ENCODE results near the gene U2AF2. TPM values are rescaled to one million over a fixed set of nuclear protein-coding genes. Genes with fewer than 3 reads are reported as not detected.
A peak's percentile ranks its signal among the peaks of the same experiment; 100 is the strongest.

Gene U2AF2
- total RNA-seq, 1 experiment from 2014 or later, result 309 TPM

- CTCF ChIA-PET, result interaction anchor here (0.5 to 0.6 kb wide), 2 partner anchors 456 to 486 kb away, joined by 3 to 4 read pairs; no protein-coding TSS in a partner anchor
- intact Hi-C loops (cut with micrococcal nuclease; ENCODE audit: unreplicated experiment), result no loop called here
- TF ChIP-seq CTCF (IDR thresholded peaks at IDR 0.05; ENCODE audit: unreplicated experiment), result no peak
- H3K9me3 Mint-ChIP-seq (ENCODE audit: low read depth, unreplicated experiment), result no peaks in the 10 kb centered on the region
- no peaks in the 10 kb centered on the region for H3K4me1 Mint-ChIP-seq (ENCODE audit: low read depth, unreplicated experiment)
- H3K27ac Mint-ChIP-seq (ENCODE audit: unreplicated experiment), result no peak overlapping the region
- no peak overlapping the region for H3K4me3 Mint-ChIP-seq (ENCODE audit: low read depth, unreplicated experiment)
- H3K27me3 Mint-ChIP-seq (ENCODE audit: unreplicated experiment), result no peaks in the 10 kb centered on the region
- peaks cover 52% of the 10 kb centered on the region for H3K36me3 Mint-ChIP-seq (ENCODE audit: insufficient read depth, unreplicated experiment)
- no peak for DNase-seq
- BruUV-seq (replicated peaks), result no TSS peak
These were observed 39.1 kb upstream of the U2AF2 start for GRCh38 chr19:55615543-55616394.

DNA sequence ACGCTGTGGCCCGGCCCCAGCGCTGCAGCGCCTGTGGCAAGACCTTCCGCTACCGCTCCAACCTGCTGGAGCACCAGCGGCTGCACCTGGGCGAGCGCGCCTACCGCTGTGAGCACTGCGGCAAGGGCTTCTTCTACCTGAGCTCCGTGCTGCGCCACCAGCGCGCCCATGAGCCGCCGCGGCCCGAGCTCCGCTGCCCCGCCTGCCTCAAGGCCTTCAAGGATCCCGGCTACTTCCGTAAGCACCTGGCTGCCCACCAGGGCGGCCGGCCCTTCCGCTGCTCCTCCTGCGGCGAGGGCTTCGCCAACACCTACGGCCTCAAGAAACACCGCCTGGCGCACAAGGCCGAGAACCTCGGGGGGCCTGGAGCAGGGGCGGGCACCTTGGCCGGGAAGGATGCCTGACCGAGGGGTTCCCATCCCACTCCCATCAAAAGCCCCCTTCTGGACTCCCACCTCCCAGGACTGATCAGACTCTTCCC, 38.4 kb upstream of the U2AF2 start:
- Mint-ChIP-seq H3K27me3 (ENCODE audit: unreplicated experiment) (no peaks in the 10 kb centered on the region), H3K4me3 (ENCODE audit: low read depth, unreplicated experiment) (no peak overlapping the region), H3K27ac (ENCODE audit: unreplicated experiment) (no peak overlapping the region), H3K4me1 (ENCODE audit: low read depth, unreplicated experiment) (no peaks in the 10 kb centered on the region), H3K36me3 (ENCODE audit: insufficient read depth, unreplicated experiment) (peaks cover 55% of the 10 kb centered on the region), H3K9me3 (ENCODE audit: low read depth, unreplicated experiment) (no peaks in the 10 kb centered on the region)
- no peak for DNase-seq
- intact Hi-C loops (cut with micrococcal nuclease; ENCODE audit: unreplicated experiment), result no loop called here
- CTCF ChIA-PET, result no interaction called here
- BruUV-seq (replicated peaks), result no TSS peak
- no peak for TF ChIP-seq CTCF (IDR thresholded peaks at IDR 0.05; ENCODE audit: unreplicated experiment)

DNA sequence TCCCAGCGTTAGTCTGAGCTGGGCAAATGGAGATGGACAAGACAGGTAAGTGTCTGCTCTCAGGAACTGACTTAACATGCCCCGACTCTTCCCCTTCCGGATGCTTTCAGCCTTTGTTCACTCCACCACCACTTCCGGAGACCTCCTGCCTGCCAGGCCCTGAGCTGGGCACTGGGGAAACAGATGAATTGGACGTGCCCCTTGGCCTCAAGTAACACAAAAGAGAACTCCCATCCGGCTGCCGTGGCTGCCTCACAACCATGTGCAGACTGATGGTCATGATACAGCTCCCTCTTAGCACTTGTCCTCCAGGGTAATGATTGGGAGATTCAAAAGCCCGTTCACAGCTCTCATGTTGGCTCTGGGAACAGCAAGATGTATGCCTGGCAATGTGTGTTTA, 37.4 kb upstream of the U2AF2 start:
- no TSS peak for BruUV-seq (replicated peaks)
- Mint-ChIP-seq H3K4me3 (ENCODE audit: low read depth, unreplicated experiment) (no peak overlapping the region), H3K27me3 (ENCODE audit: unreplicated experiment) (no peaks in the 10 kb centered on the region), H3K36me3 (ENCODE audit: insufficient read depth, unreplicated experiment) (peaks cover 55% of the 10 kb centered on the region), H3K4me1 (ENCODE audit: low read depth, unreplicated experiment) (no peaks in the 10 kb centered on the region), H3K9me3 (ENCODE audit: low read depth, unreplicated experiment) (no peaks in the 10 kb centered on the region), H3K27ac (ENCODE audit: unreplicated experiment) (no peak overlapping the region)
- no peak for DNase-seq
- TF ChIP-seq CTCF (IDR thresholded peaks at IDR 0.05; ENCODE audit: unreplicated experiment), result no peak
- intact Hi-C loops (cut with micrococcal nuclease; ENCODE audit: unreplicated experiment), result no loop called here
- CTCF ChIA-PET, result interaction anchor here (1.0 kb wide), 1 partner anchor 11 kb away, joined by 4 read pairs; no protein-coding TSS in a partner anchor

DNA sequence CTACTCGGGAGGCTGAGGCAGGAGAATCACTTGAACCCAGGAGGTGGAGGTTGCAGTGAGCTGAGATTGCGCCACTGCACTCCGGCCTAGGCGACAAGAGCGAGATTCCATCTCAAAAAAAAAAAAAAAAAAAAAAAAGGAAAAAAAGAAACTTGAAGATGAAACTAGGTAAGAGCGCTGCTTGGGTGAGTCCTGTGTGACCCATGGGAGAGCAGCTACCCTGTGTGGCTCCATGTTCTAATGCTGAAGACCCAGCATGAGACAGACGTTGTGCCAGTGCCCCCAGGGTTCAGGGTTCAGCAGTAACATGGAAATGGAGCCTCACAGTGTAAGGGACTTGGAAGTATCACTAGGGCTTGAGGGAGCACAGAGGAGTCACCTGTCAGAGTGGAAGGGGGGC, 36.4 kb upstream of the U2AF2 start:
- BruUV-seq (replicated peaks), result no TSS peak
- intact Hi-C loops (cut with micrococcal nuclease; ENCODE audit: unreplicated experiment), result no loop called here
- Mint-ChIP-seq H3K27me3 (ENCODE audit: unreplicated experiment) (no peaks in the 10 kb centered on the region), H3K27ac (ENCODE audit: unreplicated experiment) (peak overlapping the region; percentile 70), H3K9me3 (ENCODE audit: low read depth, unreplicated experiment) (no peaks in the 10 kb centered on the region), H3K4me1 (ENCODE audit: low read depth, unreplicated experiment) (peaks cover 2% of the 10 kb centered on the region), H3K4me3 (ENCODE audit: low read depth, unreplicated experiment) (no peak overlapping the region), H3K36me3 (ENCODE audit: insufficient read depth, unreplicated experiment) (peaks cover 58% of the 10 kb centered on the region)
- CTCF ChIA-PET, result interaction anchor here (0.6 to 0.7 kb wide), 2 partner anchors 66 to 94 kb away, joined by 3 to 5 read pairs; no protein-coding TSS in a partner anchor
- DNase-seq, result no peak
- TF ChIP-seq CTCF (IDR thresholded peaks at IDR 0.05; ENCODE audit: unreplicated experiment), result no peak
